OCI-M2 (cell line): Measurements from ENCODE around the gene NRL.
A peak's percentile ranks its signal among the peaks of the same experiment; 100 is the strongest.

Experiments used
- DNase-seq: peaks from one replicate; lab custom pipeline; 2025; ENCODE audit not compliant: unreplicated experiment; lab: John Stamatoyannopoulos, UW

Gene NRL

GRCh38 chr14:24100982-24101494 is 13.7 kb downstream of the NRL start:
- no peak for DNase-seq

GRCh38 chr14:24100197-24100981 is 14.4 kb downstream of the NRL start:
- no peak for DNase-seq

- no peak for DNase-seq
Measured at GRCh38 chr14:24098927-24099813, 15.6 kb downstream of the NRL start.

- DNase-seq: no peak
Measured at GRCh38 chr14:24098229-24098926, 16.4 kb downstream of the NRL start.

- DNase-seq: no peak
Measured at GRCh38 chr14:24096545-24097181, 18.1 kb downstream of the NRL start.

- DNase-seq: peak; percentile 64
Measured at GRCh38 chr14:24095271-24096068, 19.3 kb downstream of the NRL start.

- peak; percentile 51 for DNase-seq
Measured at GRCh38 chr14:24094841-24095270, 19.9 kb downstream of the NRL start.

GRCh38 chr14:24093901-24094840 is 20.6 kb downstream of the NRL start, which contains the start of gene PCK2:
Gene PCK2 (plus strand): TSS chr14:24094311. CDS start chr14:24094406, 95 bp downstream.
- DNase-seq: peak; percentile 60

GRCh38 chr14:24093207-24093900 is 21.4 kb downstream of the NRL start:
- DNase-seq: no peak

- no peak for DNase-seq
Measured at GRCh38 chr14:24092505-24093206, 22.1 kb downstream of the NRL start.

GRCh38 chr14:24092110-24092504 is 22.6 kb downstream of the NRL start:
- DNase-seq: no peak

- no peak for DNase-seq
Measured at GRCh38 chr14:24089890-24090289, 24.9 kb downstream of the NRL start.

- DNase-seq: no peak
Measured at GRCh38 chr14:24088095-24088494, 26.7 kb downstream of the NRL start.

- no peak for DNase-seq
Measured at GRCh38 chr14:24087004-24087403, 27.7 kb downstream of the NRL start.

GRCh38 chr14:24086193-24086955 is 28.4 kb downstream of the NRL start:
- no peak for DNase-seq

GRCh38 chr14:24085215-24085614 is 29.5 kb downstream of the NRL start:
- DNase-seq: no peak

- no peak for DNase-seq
Measured at GRCh38 chr14:24084440-24084839, 30.3 kb downstream of the NRL start.
